NCI-H748 treated with DMSO at 0.1 percent for 48 hours (cell line): ENCODE results near the gene SIRPB2.

Source experiments
- DNase-seq: peaks from one replicate; lab custom pipeline; 2025; lab: John Stamatoyannopoulos, UW

The SIRPB2 gene

DNA sequence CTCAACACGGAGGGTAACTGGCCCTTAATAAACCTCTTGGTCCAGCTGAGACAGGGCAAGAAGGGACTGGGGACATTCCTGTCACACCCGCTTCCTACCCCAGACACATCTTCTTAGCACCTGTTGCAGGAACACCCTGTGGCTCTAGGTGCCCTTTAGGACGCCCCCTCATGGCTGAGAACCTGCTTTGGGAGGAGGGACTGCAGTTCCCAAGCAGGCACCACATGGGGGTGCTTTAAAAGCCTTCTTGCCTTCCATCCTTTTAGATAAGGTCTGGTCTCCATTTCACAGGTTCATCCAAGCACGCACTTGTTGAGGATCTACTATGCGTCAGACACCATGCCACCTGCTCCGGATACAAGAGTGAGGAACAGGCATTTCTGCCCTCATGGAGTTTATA is 51.2 kb downstream of the SIRPB2 start:
- DNase-seq, result no peak

DNA sequence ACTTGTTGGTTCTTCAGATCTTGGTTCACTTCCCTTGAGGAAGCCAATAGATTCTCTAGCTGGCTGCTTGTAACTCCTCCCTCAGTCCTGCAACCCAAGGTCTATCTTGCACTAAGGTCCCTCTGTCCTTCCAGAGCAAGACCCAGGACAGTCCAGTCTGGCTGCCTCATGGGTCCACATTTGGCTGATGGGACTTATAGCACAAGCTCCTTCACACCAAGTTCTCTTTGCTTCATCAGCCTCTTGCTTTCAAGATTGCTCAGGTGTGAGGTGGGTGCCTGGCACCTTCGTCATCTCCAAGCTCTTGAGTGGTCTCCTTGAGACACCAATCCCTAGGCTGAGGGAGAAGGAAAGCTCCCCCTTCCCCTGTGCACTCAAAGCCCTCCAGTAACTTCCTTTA is 52.9 kb downstream of the SIRPB2 start:
- DNase-seq, result no peak

DNA sequence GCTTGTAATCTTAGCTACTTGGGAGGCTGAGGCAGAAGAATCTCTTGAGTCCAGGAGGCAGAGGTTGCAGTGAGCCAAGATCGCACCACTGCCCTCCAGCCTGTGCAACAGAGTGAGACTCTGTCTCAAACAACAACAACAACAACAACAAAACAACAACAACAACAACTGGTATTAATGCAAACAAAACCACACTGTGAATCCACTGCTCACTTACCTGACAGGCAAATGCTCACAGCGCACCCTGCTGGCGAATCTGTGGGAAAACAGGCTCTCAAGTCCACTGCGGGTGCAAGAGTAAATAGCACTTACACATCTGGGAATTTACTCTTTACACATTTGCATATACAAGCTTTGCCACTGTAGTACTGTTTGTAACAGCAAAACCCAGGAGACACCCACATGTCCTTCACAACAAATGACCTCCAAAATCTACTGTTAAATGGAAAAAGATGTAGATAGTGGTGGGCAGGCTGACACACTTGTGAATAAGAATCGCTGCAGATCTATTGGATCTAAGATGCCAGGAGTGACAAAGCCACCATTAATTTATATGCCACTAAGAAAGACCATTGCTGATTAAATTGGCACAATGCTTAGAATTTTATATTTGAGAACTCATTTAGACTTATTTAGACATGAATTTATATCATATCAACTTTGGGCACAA is 53.9 kb downstream of the SIRPB2 start:
- DNase-seq, result peak; percentile 80

DNA sequence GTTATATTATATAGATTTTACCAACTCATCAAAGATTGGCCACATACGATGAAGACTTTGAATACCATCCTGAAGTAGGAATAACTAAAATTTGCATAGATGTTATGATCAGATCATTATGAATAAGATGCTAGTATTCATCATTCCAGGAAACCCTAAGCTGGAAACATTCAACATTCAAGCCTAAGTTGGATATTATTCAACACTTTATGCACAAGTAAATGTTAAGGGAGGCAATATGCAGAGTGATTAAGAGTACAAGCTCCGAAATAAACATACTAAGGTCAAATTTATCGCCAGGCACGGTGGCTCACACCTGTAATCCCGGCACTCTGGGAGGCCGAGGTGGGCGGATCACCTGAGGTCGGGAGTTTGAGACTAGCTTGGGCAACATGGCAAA is 55.0 kb downstream of the SIRPB2 start:
- DNase-seq, result no peak

DNA sequence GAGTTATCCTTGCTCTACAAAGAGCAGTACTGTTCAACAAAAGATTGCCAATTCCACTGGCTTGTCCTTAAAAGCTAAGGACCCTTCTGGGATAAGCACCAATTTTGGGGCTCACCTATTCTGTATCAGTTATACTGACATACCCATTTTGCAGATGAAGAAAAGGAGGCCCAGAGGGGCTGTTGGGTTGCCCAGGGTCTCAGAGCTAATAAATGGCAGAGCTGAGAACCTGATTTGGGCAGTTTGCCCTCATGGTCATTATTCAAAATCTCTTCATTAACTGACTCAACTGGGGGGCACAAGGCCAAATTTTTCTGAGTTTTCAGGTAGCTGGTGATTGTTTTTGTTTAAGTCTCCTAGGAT is 55.9 kb downstream of the SIRPB2 start:
- no peak for DNase-seq

DNA sequence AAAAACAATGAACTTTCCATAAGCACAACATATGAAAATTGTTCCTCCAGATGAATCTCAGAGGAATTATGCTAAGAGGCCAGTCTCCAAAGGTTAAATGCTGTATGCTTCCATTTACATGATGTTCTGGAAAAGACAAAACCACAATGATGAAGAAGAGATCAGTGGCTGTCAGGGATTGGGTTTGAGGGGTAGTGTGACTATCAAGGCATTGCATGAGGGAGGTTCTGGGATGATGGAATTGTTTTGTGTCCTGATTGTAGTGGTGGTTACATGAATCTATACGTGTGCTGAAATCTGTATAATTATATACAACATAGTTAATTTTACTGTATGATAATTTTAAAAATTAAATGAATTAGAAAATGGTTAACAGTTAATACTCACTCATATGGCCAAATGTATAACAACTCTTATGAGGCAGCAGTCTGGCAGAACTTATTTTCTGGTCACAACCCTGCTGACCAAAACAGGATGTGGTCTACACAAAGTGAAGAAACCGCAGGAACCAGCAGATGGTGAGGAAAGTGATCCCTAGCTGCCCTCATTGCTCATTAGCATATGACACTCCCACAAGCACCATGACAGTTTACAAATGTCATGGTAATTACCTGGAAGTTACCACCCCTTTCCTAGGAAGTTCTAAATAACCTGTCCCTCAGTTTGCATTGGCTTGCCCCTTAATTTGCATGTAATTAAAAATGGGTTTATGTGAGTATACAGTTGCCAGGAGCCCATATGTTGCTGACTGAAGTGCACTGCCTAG is 56.5 kb downstream of the SIRPB2 start:
- no peak for DNase-seq

DNA sequence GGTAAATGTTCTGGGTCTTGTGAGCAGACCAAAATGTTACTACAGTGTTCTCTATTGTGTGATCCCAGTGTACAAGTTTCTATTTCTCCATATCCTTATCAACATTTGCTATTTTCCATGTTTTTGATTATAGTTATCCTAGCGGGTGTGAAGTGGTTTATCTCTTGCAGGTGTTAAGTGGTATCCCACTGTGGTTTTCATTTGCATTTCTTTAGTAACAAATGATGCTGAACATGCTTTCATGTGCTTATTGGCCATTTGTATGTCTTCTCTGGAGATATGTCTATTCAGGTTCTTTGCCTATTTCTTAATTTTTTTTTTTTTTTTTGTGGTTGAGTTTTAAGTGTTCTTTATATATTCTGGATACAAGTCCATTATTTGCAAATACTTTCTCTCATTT is 60.1 kb downstream of the SIRPB2 start:
- DNase-seq, result no peak

DNA sequence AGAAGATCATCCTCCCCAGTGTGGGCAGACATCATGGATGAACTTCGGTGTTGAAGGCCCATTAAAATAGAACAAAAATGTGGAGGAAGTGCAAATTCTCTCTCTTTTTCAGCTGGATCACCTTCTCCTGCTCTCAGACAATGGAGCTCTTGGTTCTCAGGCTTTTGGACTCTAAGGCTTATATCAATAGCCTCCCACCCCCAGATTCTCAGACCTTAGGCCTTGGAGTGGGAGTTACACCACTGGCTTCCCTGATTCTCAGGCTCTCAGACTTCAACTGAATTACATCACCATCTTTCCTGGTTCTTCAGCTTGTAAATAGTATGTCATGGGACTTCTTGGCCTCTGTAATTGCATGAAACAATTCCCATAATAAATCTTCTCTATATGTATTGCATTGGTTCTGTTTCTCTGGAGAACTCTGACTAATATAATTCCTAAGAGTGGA is 61.2 kb downstream of the SIRPB2 start:
- no peak for DNase-seq

DNA sequence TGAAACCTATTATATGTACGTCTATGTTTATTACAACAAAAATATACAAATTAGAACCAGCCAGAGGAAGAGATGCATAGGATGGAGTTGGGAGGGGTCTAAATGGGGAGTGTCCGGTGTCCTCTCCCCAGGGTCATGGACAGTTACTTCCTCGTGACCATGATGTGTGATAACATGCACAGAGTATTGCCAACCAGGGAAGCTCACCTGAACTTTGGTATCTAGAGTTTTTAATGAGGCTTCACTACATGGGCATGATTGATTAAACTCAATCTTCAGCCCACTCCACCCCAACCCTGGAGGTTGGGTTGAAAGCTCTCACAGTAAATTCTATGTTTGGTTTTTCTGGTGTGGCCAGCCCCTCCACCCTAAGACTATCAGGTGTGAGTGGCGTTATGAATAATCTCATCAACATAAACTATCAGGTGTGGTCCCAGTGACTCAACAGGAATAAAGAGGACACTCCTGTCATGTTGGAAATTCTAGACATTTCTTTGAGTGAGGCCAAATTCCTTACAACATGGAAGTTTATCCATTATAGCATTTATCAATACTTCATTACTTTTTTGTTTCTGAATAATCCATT is 62.0 kb downstream of the SIRPB2 start:
- no peak for DNase-seq

DNA sequence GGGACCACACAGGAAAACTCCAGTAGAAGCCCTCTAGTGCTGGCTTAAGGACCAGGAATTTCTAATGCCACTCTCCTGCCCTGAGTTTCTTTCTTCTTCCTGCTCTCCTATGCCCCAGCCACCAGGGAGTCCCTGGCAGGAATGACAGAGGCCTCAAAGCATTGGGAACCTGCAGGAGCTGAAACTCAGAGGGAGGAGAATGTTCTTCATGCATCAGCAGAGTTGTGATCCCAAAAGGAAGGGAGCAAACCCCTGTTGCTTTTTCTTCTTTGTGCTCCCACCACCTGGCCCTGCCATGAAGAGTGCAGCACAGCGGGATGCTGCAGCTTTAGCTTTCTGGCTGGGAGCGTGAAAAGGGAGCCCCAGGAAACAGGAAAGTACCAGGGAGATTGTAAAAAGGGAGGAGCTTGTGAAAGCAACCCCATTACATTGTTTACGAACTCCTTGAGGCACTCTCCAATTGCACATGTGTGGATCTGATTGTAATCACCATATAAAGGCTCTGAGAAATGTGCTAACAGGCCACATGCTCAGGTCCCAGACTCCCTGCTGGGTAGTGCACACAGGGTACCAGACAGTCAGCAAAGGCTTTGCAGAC is 63.7 kb downstream of the SIRPB2 start:
- peak; percentile 94 for DNase-seq

DNA sequence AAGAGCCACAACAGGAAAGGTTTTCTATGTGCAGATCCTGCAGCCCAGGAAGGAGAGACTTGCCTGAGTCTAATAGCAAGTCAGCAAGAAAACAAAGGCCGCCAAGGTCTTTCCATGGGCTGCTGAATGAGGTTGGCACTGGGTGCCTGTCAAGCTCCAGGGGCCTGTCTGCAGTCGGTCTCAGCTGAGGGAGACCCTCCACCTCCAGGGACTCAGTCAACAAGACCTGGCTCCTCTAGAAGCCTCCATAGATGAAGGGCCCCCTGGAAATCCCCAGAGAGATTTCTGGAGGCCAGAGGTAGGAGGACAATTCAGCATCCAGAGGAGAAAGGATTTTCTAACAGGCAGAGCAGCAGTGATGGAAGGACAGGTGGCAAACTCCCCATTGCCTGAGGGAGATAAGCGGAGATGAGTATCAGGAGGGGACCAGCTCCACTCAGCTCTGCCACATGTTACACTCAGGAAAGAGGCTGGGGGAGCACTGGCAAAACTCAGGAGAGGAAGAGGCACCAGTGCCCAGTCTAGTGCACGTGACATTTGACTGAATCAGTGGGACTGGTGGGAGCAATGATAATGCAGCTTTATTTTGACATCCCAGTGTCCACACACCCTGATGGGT is 64.9 kb downstream of the SIRPB2 start:
- DNase-seq, result no peak
